SKM-1 treated with dmso at 0.1 percent for 144 hours (cell line): ENCODE data around the gene REG1B.

ENCODE experiments used
- DNase-seq: peaks from one replicate; lab custom pipeline; 2025; ENCODE audit not compliant: unreplicated experiment; lab: John Stamatoyannopoulos, UW

Gene REG1B, protein sequence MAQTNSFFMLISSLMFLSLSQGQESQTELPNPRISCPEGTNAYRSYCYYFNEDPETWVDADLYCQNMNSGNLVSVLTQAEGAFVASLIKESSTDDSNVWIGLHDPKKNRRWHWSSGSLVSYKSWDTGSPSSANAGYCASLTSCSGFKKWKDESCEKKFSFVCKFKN

GRCh38 chr2:79087785-79088364, at the start of gene REG1B:
Gene REG1B, minus strand, starts transcription at chr2:79087993. Its CDS starts 381 bp downstream, at chr2:79087612.
- no peak for DNase-seq

DNA sequence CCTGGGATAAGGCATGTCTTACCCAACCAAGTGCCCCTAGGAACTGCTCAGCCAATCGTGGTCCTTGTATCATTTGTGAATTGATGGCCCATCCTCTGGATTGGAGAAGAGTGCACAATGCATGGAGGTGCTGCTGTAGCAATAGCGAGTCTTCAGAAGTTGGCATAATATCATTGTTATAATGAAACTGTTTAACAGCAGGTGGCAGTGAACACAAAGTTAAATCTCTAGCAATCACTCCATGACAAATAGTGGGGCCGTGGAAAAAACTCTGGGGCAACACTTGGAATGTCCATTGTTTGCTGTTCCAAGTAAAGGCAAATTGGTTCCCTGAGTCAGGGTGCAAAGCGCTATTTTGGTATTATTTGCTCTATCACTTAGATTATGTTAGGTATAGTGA, 43.9 kb upstream of the REG1B start:
- DNase-seq = no peak

- DNase-seq = no peak
Observed at GRCh38 chr2:79129804-79130203, 42.0 kb upstream of the REG1B start.

GRCh38 chr2:79129260-79129659, 41.5 kb upstream of the REG1B start:
- DNase-seq = no peak

GRCh38 chr2:79128406-79128805, 40.6 kb upstream of the REG1B start:
- DNase-seq = no peak

DNA sequence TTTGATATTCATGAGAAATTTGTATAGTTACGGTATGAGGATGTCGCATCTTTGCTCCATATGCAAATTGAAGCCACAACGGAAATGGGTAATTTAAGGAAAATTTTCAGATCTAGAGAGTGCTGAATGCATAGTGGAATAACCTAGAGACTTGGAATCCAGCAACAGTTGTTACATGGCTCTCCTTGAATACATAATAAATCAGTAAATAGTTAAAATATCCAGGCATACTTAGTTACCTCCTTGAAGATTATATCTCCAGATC, 37.9 kb upstream of the REG1B start:
- no peak for DNase-seq

DNA sequence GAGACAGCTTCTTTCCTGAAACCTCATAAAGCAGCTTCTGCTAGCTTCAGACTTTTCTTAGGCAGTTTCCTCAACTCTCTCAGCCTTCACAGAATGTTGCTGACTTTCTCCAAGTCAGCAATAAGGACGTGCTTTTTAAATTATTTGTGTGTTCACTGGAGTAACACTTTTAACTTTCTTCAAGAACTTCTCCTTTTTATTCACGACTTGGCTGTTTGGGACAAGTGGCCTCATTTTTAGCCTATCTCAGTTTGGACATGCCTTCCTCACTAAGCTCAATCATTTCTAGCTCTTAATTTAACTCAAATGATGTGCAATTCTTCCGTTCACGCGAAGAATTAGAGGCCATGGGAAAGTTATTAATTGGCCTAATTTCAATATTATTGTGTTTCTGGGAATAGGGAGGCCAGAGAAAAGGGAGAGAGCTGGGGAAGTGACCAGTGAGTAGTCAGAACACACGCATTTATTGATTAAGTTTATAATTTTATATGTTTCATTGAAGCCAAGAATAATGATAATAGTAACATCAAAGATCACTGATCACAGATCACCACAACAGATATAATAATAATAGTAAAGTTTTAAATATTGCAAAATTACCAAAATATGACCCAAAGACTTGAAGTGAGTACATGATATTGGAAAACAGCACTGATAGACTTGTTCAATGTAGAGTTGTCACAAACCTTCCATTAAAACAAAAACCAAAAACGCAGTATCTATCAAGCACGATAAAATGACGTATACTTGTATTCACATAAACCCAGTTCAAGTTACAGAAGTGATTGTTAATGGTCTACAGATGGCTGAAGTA, 37.3 kb upstream of the REG1B start:
- no peak for DNase-seq

GRCh38 chr2:79122676-79123075, 34.9 kb upstream of the REG1B start:
- DNase-seq = no peak

- DNase-seq = no peak
Observed at GRCh38 chr2:79120194-79120713, 32.5 kb upstream of the REG1B start, which contains the start of gene REG1A. Gene REG1A, plus strand, starts transcription at chr2:79120488. Its CDS starts 374 bp downstream, at chr2:79120862.

- no peak for DNase-seq
Observed at GRCh38 chr2:79116997-79117928, 29.5 kb upstream of the REG1B start.

GRCh38 chr2:79114797-79115494, 27.2 kb upstream of the REG1B start:
- DNase-seq = no peak

DNA sequence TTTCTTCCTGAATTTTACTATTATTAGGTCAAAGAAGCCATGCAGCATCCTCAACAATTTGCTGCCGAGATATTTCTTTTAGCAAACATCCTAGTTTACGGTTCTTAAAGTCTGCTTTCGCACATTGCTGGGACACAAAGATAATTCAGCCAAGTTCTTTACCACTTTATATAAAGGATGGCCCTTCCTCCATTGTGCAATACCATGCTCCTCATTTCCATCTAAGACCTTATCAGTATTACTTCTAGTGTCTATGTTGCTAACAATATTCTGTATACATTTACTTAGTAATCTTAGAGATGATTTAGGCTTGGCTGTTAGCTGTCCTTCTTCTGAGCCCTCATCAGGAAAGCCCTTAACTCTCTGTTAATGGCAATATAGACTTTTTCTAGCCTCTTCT, 24.5 kb upstream of the REG1B start:
- no peak for DNase-seq

DNA sequence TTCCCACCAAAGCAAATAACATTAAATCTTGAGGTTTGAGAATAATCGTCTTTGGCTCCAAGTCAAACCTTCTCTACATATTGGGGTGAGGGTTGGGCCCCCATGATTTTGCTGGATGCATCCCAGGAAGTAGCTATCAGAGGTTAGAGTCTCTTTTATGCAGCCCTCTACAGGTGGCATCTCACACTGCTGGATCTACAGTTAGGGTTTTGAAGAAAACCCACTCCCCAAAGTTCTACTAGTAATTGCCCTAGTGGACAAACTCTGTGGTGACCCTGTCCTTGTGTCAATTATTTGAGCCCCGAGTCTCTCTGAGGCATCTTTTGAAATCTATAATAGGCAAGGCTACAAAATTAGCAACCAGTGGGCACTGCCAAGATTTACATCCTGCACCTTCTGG, 17.5 kb upstream of the REG1B start:
- no peak for DNase-seq

DNA sequence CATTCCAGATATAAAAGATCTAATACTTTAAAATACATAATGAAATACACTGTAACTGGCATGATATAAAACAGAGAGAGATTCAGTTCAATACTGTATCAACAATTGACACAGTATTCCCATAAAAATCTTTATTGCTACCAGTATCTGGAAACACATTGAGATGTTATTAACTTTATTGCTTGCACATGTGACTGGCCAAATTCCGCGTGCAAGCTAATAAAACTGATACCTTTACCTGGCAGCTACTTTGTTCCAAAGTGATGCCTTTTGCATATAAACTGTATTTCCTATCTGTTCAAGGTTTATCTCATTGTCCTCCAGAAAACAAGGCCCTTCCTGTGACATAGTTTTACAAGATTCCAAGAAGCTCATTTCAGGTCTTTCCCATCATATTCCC, 15.4 kb upstream of the REG1B start:
- DNase-seq = no peak

- DNase-seq = no peak
Observed at GRCh38 chr2:79101024-79101423, 13.2 kb upstream of the REG1B start.

DNA sequence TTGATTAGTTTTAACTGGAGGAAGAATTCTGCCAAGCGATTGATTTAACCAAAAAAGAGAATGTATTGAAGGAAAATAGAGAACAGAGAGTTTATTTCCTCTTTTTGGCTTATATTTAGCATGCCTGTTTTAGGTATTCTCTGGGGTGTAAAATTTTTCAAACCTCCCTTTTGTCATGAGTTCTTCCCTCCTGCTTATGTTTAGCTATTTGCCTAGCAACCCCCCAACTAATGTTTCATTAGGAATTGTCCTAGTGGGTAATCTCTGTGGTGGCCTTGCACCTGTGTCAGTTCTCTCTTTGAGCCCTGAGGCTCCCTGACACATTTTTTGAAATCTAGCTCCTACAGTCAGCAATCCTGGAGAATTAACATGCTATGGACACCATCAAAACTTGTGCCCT, 12.5 kb upstream of the REG1B start:
- peak; percentile 2 for DNase-seq

DNA sequence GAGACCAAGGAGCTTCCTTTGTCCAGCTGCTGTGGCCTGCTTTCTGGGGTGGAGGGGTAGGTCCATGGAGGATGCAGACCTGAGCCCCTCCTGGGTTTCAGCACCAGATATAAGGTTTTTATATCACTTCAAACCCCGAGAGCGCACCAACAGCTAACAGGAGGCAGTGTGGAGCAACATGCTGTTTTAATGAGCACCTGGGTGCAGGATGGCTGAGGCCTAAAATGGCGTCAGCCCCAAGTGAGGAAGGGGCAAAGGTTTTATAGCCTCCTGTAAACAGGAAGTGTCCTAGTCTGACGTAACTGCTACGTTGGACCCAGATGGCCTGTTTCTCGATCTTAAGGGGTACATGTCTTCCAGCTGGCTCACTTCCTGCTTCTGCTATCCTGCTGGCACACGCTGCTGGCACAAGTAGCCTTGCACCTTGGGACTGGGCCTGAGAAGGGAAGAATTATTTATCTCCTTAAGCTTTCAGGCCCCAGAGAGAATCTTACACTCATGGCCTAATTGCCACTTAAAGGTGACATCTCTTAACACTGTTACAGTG, 11.4 kb upstream of the REG1B start:
- DNase-seq = no peak

DNA sequence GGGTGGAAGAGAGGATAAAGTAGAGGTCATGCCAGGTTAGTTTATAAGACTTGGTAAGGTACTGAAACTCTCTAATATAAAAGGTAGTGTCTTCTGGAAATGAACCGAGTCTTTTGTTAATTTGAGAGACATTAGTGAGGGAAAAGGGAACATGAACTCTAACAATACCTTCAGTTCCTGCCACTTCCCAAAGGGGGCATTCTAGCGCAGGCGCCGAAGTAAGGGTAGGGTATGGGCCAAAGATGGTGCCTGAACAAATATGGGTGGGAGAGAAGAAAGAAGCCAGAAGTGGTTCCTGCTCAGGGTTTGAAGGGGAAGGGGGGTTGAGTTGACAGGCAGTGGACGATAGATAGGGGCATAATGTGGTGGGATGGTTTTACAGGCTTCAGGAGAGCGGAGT, 10.1 kb upstream of the REG1B start:
- DNase-seq = no peak

GRCh38 chr2:79090693-79091092, 2.9 kb upstream of the REG1B start:
- DNase-seq = no peak

GRCh38 chr2:79086255-79086654, 1.5 kb downstream of the REG1B start:
- DNase-seq = no peak
